ENCODE results near the gene XRCC6. TPM values are rescaled to one million over a fixed set of nuclear protein-coding genes. Genes with fewer than 3 reads are reported as not detected.
"Not testable (repeated sequence)": the region's sequence is repeated elsewhere in the genome, so short reads cannot be mapped to it uniquely, and the experiment has no call there.

The XRCC6 gene
- total RNA-seq, 1 donor from 2014 or later, result 65.9 TPM

DNA sequence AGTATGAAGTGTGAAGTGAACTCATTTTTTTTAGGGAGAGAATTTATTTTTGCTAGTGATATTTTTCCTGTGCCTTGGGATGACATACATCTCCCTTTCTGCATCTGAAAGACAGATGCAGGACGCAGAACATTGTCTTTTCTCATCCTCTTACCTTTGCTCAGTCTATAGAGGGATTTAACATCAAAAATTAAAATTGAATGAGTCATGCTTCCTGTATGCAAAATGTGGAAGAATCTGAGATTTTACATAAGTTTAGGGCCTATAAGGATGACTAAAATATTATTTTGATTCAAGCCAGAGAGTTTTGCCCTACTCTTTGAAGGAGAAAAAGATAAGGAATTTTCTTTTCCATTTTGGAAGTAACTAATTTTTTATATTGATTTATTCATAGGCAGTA, 27.3 kb downstream of the XRCC6 start:
- ATAC-seq (no peak), DNase-seq (ENCODE audit: low spot score) (no peak)

DNA sequence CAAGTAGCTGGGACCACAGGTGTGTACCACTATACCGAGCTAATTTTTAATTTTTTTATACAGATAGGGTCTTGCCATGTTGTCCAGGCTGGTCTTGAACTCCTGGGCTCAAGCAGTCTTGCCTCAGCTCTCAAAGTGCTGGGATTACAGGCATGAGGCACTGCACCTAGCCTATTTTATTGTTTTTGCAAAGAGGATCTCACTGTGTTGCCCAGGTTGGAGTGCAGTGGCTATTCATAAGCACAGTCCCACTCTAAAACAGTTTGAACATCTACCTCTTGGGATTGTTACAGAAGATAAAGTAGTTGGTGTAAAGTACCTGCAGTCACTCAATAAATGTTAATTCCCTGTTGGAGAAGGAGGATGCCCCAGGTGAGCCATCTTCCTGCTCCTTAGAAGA, 29.1 kb downstream of the XRCC6 start:
- DNase-seq (ENCODE audit: low spot score), result no peak
- ATAC-seq, result no peak

GRCh38 chr22:41650821-41651220, 29.7 kb downstream of the XRCC6 start:
- DNase-seq (ENCODE audit: low spot score), result no peak
- no peak for ATAC-seq

DNA sequence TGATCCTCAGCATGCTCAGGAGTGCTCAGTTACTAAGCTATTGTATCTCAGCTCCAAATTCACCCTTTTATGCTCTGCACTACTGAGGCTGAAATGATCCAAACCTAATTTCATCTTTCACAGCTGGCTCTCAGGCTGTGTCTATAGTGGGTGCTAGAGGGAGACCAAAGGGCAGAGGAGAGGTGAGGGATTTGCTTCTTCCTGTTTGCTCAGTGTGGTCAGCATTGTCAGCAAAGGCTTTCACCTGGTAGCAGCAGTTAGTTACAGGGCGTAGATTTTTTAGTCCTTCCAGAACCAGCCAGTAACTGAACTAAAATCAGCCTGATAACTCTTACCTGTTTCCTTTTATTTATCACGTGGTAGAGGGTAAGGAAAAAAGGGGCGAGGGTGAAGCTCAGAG, 33.2 kb downstream of the XRCC6 start:
- DNase-seq (ENCODE audit: low spot score) (no peak), ATAC-seq (peak; percentile 62)

DNA sequence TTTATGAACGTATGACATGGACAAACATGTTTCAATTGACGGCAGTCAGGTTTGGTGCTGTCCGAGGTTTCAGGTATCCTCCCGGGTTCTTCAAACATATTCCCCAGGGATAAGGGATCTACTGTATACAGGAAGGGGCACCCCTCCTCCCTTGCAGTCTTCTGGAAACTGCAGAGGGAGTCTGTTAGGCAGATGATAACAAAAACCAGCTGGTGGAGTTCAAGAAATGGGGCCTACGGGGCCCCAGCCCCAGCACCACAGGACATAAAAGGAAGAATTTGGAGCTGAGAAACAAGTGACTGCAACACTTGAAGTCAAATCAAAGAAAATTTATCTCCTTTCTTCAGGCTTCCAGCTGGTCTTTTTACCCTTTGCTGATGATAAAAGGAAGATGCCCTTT, 35.5 kb downstream of the XRCC6 start:
- ATAC-seq (no peak), DNase-seq (ENCODE audit: low spot score) (no peak)

GRCh38 chr22:41657709-41658108, 36.6 kb downstream of the XRCC6 start:
- DNase-seq (ENCODE audit: low spot score), result no peak
- no peak for ATAC-seq

DNA sequence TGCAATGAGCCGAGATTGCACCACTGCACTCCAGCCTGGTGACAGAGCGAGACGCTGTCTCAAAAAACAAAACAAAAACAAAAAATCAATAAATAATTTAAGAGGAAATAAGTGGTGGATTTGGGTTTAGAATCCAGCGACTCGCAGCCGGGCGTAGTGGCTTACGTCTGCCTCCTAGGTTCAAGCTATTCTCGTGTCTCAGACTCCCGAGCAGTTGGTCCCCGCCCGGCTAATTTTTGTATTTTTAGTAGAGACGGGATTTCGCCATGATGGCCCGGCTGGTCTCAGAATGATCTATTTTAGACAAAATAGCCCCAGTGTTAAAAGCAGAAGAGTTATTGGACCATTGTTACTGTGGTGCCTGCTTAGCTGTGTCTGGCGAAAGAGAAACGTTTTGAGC, 37.8 kb downstream of the XRCC6 start:
- no peak for ATAC-seq
- no peak for DNase-seq (ENCODE audit: low spot score)

GRCh38 chr22:41659941-41660340, 38.8 kb downstream of the XRCC6 start:
- DNase-seq (ENCODE audit: low spot score) (no peak), ATAC-seq (no peak)

DNA sequence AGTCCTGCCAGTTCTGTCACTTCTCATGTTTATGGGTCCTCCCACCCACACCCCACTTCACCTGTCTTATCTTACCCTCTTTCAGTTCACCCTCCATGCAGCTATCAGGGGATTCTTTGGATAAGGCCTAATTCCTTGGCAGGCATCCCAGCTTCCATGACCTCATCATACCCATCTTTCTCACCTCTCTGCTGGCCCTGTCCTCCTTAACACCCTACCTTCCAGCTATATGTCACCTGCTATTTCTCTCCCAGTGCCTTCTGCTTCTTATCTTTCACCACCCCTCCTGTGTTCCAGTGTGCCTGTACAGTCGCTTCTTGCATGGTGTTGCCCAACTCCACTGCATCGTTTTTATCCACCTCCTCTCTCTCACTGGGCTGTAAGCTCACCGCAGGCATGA, 39.3 kb downstream of the XRCC6 start:
- DNase-seq (ENCODE audit: low spot score), result no peak
- no peak for ATAC-seq

DNA sequence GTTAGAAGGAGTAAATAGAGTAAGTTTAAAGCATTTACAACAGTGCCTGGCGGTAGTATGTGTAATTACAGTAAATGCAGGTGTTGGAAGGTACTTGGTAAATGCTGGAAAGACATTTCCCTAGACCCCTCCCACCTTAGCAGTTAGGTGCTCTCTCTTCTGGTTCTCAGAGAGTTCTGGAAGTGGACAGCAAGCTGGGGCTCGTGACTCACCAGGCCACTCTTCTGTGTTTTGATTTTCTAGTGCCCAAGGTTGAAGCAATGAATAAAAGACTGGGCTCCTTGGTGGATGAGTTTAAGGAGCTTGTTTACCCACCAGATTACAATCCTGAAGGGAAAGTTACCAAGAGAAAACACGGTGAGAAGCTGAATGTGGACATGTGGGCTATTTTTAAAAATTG, 40.0 kb downstream of the XRCC6 start:
- ATAC-seq (no peak), DNase-seq (ENCODE audit: low spot score) (no peak)

- no peak for ATAC-seq
- DNase-seq (ENCODE audit: low spot score), result no peak
Observed at GRCh38 chr22:41661713-41662112, 40.6 kb downstream of the XRCC6 start.

DNA sequence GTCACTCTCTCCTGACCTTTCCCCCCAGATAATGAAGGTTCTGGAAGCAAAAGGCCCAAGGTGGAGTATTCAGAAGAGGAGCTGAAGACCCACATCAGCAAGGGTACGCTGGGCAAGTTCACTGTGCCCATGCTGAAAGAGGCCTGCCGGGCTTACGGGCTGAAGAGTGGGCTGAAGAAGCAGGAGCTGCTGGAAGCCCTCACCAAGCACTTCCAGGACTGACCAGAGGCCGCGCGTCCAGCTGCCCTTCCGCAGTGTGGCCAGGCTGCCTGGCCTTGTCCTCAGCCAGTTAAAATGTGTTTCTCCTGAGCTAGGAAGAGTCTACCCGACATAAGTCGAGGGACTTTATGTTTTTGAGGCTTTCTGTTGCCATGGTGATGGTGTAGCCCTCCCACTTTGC, 42.5 kb downstream of the XRCC6 start:
- not testable (repeated sequence) for DNase-seq (ENCODE audit: low spot score); ATAC-seq

DNA sequence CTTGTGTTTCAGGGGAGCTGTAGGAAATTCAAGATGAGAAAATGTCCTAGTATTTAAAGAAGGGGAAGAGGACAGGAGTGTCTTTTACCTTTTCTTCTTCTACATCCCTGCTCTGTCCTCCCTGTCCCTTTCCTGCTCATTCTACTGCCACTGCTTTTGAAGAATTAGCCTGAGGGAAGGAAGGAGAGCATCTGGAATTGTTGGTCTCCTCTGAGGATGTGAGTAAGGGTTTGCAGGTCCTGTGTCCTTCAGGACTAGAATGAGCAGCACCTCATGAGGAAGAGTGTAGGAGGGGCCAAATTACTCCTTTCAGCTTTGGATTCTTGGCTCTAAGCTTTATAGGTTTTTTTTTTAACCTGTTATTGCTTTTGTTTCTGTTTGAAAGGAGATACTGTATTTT, 43.4 kb downstream of the XRCC6 start:
- DNase-seq (ENCODE audit: low spot score) (no peak), ATAC-seq (no peak)

DNA sequence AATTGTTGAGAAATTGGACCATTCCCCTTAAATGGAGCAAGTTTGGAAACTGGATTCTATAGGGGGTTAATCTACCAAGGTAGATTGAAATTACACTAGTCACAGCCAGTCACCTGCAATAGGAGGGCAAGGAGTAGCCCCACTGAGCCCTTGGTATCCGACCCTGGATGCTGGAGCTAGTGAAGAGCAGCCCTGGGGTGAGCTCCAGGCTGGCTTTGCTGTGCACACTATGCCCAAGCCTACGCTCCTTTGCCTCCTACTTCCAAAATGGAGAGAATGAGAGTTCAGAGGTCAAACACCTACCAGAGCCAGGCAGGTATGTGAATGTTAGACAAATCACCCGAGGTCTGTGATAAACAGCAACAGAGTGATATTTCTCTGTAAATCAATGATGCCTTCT, 43.9 kb downstream of the XRCC6 start:
- DNase-seq (ENCODE audit: low spot score) (no peak), ATAC-seq (no peak)

DNA sequence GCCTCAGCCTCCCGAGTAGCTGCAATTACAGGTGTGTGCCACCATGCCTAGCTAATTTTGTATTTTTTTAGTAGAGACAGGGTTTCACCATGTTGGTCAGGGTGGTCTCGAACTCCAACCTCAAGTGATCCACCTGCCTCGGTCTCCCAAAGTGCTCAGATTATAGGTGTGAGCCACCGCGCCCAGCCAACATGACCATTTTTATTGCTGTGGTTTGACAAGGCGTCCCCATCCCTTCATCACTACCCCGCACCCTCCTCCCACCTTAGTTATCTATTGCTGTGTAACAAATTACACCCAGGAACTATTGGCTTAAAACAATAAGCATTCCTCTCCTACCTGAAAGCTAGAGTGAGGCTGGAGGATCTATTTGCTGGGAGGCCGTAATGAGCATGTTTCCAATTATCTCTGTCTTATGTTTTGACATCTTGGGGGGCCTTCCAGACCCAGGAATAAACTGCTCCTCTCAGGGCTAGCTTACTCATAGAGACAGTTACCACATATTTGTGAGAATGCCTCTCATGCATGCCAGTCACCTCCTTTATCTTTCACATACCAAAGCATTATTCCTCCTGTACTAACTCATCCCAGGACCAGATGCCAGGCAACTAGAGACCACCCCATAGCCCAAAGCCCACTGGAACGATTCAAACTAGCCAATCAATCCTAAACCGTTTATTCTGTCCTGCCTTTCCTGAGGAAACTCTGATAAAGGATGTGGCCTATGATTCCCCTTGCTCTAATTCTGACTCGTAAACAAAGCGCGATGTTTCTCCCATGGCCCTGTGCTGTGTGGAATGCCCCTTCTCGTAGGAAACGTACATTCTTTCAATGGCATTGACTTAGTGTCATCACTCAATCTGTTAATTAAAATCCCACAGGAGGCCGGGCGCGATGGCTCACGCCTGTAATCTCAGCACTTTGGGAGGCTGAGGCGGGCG, 48.1 kb downstream of the XRCC6 start:
- DNase-seq (ENCODE audit: low spot score), result no peak
- no peak for ATAC-seq

GRCh38 chr22:41672096-41672495, 51.0 kb downstream of the XRCC6 start:
- peak; percentile 36 for ATAC-seq
- DNase-seq (ENCODE audit: low spot score), result not testable (repeated sequence)

DNA sequence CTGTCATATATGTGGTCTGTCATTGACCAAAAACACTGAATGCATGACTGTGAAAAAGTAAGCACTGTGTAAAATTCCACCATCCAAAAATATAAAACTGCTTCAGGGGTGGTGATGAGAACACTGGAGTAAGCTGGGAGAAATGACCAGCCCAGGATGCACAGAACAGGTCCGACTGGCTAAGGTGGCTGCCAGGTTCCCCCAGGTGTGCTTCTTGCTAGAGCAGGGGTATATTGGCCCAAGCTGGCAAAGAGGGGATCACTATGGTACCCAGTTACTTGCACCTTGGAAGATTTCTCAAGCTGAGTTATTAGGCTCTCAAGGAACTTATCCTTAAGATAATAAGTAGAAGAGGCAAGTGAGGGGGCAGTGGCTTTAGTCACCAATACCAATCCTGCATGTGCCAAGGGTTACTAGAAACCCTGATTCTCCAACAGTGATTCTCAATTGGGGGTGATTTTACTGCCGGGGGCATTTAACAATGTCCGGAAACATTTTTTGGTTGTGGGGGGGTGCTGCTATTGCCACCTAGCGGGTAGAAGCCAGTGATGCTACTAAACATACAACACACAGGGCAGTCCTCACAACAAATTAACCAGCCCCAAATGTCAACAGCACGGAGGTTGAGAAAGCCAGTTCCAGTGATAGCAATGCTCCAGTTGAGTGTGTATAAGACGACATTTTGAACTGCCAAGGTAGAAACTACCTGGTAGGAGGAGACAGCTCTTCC, 51.9 kb downstream of the XRCC6 start:
- peak; percentile 92 for ATAC-seq
- DNase-seq (ENCODE audit: low spot score), result no peak

DNA sequence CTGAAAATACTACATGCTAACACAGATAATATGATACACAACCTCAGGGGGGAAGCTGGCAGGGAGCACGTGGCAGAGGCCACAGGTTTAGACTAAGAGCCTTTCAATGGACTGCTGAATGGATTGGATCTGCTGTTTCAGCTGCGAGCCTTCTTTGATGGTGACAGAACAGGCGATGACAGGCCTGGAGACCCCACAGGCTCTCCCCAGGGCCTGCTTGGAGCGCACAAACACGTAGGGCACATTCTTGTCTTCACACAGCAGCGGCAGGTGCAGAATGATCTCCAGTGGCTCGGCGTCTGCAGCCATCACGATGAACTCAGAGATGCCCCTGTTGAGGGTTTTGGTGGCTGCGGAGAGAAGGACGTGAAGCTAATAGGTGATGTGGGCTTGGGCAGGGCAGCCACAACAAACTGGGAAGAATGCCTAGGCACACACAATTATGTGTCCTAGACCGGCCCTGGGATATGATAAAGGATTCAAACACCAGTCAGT, 53.8 kb downstream of the XRCC6 start:
- ATAC-seq, result no peak

GRCh38 chr22:41676134-41676533, 55.0 kb downstream of the XRCC6 start:
- no peak for DNase-seq (ENCODE audit: low spot score)
- ATAC-seq, result no peak

More for the DNA sequence above, 53.8 kb downstream of the XRCC6 start:
- DNase-seq (ENCODE audit: low spot score), result no peak

GRCh38 chr22:41681616-41682015, 60.5 kb downstream of the XRCC6 start:
- peak; percentile 25 for ATAC-seq
- no peak for DNase-seq (ENCODE audit: low spot score)

DNA sequence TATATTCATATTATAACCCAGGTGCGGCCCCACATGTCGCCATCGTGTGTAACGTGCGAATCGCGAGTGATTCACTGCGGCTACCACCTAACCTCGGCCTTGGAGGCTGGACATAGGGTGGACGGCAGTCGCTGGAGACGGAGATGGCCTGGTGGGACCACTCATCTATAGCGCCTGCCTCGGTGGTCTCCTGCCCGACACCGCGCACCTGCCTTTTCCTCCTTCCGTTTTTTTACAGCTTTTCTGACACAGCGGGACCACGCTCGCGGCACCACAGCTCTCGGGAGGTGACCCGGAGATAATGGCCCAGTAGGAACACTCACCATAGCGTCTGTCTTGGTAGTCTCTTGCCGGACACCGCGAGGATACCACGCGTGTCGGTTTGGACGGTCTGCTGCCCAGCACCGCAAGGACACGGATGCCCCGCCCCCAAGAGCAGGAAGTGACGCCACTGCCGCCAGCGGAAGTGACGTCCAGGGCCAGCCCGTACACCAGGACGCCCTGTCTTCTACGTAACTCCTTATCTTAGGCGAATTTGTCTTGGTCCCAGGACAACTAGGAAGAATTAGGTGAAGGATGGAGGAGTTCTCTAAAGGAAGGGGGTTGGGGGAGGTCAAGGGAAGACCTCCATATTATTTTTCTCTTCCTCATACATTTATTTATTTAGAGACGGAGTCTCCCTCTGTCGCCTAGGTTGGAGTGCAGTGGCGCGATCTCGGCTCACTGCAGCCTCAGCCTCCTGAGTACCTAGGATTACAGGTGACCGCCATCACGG, 61.1 kb downstream of the XRCC6 start:
- DNase-seq (ENCODE audit: low spot score) (peak; percentile 90), ATAC-seq (peak; percentile 97)

Measured in left lobe of liver (tissue), 2 donors.